PC-9 (cell line): ENCODE measurements around the gene RIPOR2.

Experiments used
- CTCF ChIP-seq: fragments of 200-600 bp; sonication (generic); conservative IDR thresholded peaks from 2 replicates; pipeline ENCODE4 v1.6.1; 2017; ENCODE audit warnings: mixed run types, antibody characterized with exemption, mild to moderate bottlenecking, moderate library complexity
- EZH2 ChIP-seq: fragments of 200-600 bp; sonication (generic); IDR thresholded peaks from 2 replicates; pipeline ENCODE4 v1.8.0; 2017; ENCODE audit warnings: antibody characterized with exemption, low read depth

DNA sequence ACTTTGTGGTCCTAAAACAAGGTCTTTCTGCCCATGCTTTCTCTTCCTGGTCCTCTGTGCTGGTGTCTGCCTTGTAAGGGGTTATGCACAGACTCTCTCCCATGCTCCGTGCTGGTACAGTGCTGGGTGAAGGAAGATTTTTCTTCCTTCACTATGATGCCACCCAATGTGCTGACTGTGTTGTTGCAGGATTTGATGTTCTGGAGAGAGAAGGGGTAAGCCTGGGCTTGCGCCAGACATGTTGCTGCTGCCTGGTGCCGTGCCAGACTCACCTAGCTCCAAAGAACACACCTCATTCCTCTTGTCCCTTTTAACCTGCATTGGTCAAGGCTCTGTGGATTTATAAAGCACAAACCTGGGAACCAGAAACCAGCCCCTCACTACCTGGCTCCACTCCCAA lies 108.6 kb downstream of the RIPOR2 start:
- no peak for TF ChIP-seq CTCF
- TF ChIP-seq EZH2 = no peak
